Articular chondrocyte of knee joint (primary cell): Measurements from ENCODE around the gene RYR2. TPM values are rescaled to one million over a fixed set of nuclear protein-coding genes. Genes with fewer than 3 reads are reported as not detected.

ENCODE experiments used
- small RNA-seq: library from RNA; depleted of rRNA; stranded (forward); fragments of <200 nt; gene quantifications from one replicate; pipeline ENCODE3, GENCODE V24; 2012
- total RNA-seq: library from RNA; depleted of rRNA; stranded (reverse); fragments of >200 nt; gene quantifications from 2 replicates; pipeline ENCODE4 v1.2.3, GENCODE V29; 2012

RYR2 gene
- total RNA-seq, result under 0.01 and 0.43 TPM in 2 replicates

DNA sequence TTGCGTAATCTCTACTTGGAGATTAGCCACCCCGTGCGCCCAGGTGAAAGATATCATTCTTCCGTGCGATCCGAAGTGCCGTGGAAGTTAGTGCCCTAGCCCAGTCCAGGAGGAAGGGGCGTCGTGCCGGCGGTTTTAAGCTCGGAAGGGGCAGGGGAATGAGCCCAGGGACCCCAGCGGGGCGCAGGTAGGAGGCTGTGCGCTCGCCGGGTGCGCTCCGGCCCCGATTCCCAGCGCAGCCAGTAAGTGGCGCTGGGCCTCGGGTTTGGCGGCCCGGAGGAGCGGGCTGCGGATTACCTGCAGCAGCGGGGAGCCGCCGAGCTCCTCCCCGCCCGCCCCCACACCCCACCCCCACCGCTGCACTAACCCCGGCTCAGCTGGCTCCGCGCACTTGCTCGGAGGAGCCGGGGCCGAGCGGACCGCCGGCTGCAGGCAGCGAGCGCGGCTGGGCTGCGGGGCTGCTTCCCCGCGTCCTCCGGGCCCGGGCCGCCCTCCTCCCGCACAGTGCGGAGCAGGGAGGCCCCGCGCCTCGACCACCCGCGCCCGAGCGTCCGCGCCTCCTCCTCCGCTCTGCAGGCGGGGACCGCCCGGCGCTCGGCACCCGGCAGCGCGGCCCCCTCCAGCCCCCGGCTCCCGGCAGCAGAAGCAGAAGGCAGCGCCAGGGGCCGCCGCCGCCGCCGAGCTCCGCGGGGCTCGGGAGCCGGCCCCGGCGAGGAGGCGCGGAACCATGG lies at the start of gene RYR2:
RYR2 (plus strand) TSS at position 390 of the 731 bp plus-strand sequence; CDS start at position 728, 338 bp downstream.

DNA sequence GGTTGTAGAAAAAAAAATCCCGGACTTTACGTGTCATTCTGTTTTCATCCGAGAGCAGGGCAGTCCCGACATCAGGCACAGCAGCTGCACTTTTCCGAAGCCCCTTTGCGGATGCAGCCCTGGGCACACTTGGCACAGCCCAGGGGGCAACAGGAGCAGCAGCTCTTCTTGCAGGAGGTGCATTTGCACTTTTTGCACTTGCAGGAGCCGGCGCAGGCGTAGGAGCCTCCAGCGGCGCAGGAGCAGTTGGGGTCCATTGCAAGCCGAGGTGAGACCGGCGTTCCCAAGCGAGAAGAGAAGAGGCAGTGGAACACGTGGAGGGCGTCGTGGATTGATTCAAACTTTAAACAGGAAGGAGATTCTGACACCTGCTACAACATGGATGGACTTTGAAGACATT lies 37.9 kb upstream of the RYR2 start, which contains the start of gene MT1HL1:
MT1HL1 (minus strand) TSS at position 326 of the 400 bp plus-strand sequence; CDS start at position 257, 69 bp downstream.

Small RNA genes within 50 kb of the gene (small RNA-seq; reads per million reads assigned to genes)
- gene MIR4428 (not detected), gene RF00402 (not detected)

Other genes starting within 250 kb of the RYR2 start
- gene MTR, start 246.9 kb upstream of the RYR2 start, total RNA-seq, result 37.7 and 47.0 TPM in 2 replicates
- gene MT1HL1, start 37.7 kb upstream of the RYR2 start, total RNA-seq, result not detected in 2 replicates